GM12891 (cell line): Measurements from ENCODE around the gene SLC35A4.

Source experiments
- POLR2A ChIP-seq: IDR thresholded peaks from 2 replicates; pipeline ENCODE4 v1.6.1; 2011; ENCODE audit warnings: low read depth, low read length, control low read depth
- POLR2AphosphoS5 ChIP-seq: IDR thresholded peaks from 2 replicates; pipeline ENCODE4 v1.6.1; 2011; ENCODE audit warnings: low read depth, low read length, control low read depth
- TAF1 ChIP-seq: IDR thresholded peaks from 2 replicates; pipeline ENCODE4 v1.6.1; 2011; ENCODE audit warnings: low read depth, low read length, control low read depth

- TF ChIP-seq POLR2A = no peak
- no peak for TF ChIP-seq POLR2AphosphoS5
- no peak for TF ChIP-seq TAF1
These were observed 19.0 kb upstream of the SLC35A4 start for GRCh38 chr5:140545606-140546005.
